ENCODE data around the gene EVI2A. TPM values are rescaled to one million over a fixed set of nuclear protein-coding genes. Genes with fewer than 3 reads are reported as not detected.

The EVI2A gene
- total and polyA plus RNA-seq, 9 of the 15 experiments (the other 6 are each of a cell fraction or from before 2014, with no cell fraction given): 0.06 to 0.37 (median 0.15) TPM; not detected in 3

- ATAC-seq: no peak
- H3K9me3 ChIP-seq (replicated peaks; ENCODE audit: control insufficient read depth, insufficient read depth, low read depth, low read length): no peaks in the 10 kb centered on the region
- H3K27ac ChIP-seq (ENCODE audit: extremely low read depth, low read depth, low read length): no peak overlapping the region
- no peak overlapping the region for H3K9ac ChIP-seq (ENCODE audit: insufficient read depth in 1 of 2, low read depth in 2 of 2, low read length in 2 of 2)
- H3K4me1 ChIP-seq (replicated peaks in 1 of 2; ENCODE audit: control insufficient read depth in 2 of 2, insufficient read depth in 2 of 2, low read length in 2 of 2): no peaks in the 10 kb centered on the region
- TF ChIP-seq IRF2 (CRISPR knock-in tag; IDR thresholded peaks at IDR 0.05): no peak
- no peak for TF ChIP-seq GATA2 (CRISPR knock-in tag; IDR thresholded peaks at IDR 0.05)
- TF ChIP-seq PRDM10 (IDR thresholded peaks at IDR 0.05; ENCODE audit: partially characterized antibody): no peak
- TF ChIP-seq NFE2 (IDR thresholded peaks at IDR 0.05; ENCODE audit: low read depth): no peak
- TF ChIP-seq RHOXF2B (CRISPR knock-in tag; conservative IDR thresholded peaks at IDR 0.05): no peak
- no peak for TF ChIP-seq BMI1 (IDR thresholded peaks at IDR 0.05; ENCODE audit: low read length)
- TF ChIP-seq ZFP36 (IDR thresholded peaks at IDR 0.05; ENCODE audit: low read depth, low read length, partially characterized antibody): no peak
- TF ChIP-seq BRCA1 (IDR thresholded peaks at IDR 0.05): no peak
- no peak for TF ChIP-seq BRCA1 (CRISPR knock-in tag; IDR thresholded peaks at IDR 0.05)
- no peak for TF ChIP-seq PTTG1 (tag; IDR thresholded peaks at IDR 0.05; ENCODE audit: low read depth)
- TF ChIP-seq RERE (CRISPR knock-in tag; IDR thresholded peaks at IDR 0.05; ENCODE audit: borderline replicate concordance): no peak
- TF ChIP-seq CBFA2T3 (IDR thresholded peaks at IDR 0.05): no peak
- TF ChIP-seq MCM2 (IDR thresholded peaks at IDR 0.05; ENCODE audit: low read depth): no peak
- intact Hi-C loops (cut with micrococcal nuclease) (no loop called here), in situ Hi-C loops (cut with MboI) (no loop called here)
- CTCF ChIA-PET (ENCODE audit: low intra/inter-chr PET ratio): no interaction called here
- no peak for FAIRE-seq
- DNase-seq (ENCODE audit: extremely low read depth in 1 of 4, low spot score in 3 of 4): no peak
- H3K36me3 ChIP-seq (ENCODE audit: control insufficient read depth, insufficient read depth, low read length): peaks cover 20% of the 10 kb centered on the region
- no peaks in the 10 kb centered on the region for H3K27me3 ChIP-seq (ENCODE audit: control insufficient read depth in 2 of 2, insufficient read depth in 2 of 2, low read length in 2 of 2)
- no peaks in the 10 kb centered on the region for H4K20me1 ChIP-seq (replicated peaks; ENCODE audit: control insufficient read depth, insufficient read depth, low read length)
- no TSS peak for BruUV-seq (replicated peaks)
- H3K4me2 ChIP-seq (ENCODE audit: insufficient read depth, low read length): no peak overlapping the region
- POLR2A ChIA-PET: no interaction called here
- H3K4me3 ChIP-seq: no peak overlapping the region
- no peaks in the 10 kb centered on the region for H3K79me2 ChIP-seq (ENCODE audit: control insufficient read depth, insufficient read depth, low read length)
- H2AFZ ChIP-seq (ENCODE audit: low read depth, low read length): no peak overlapping the region
- WGBS (ENCODE audit: insufficient coverage, low coverage, missing lambda C conversion rate): 82% methylated on average over 3 of the region's 3 CpGs
- H3K9me1 ChIP-seq (ENCODE audit: control insufficient read depth, insufficient read depth, low read length): no peaks in the 10 kb centered on the region
These were observed 31.6 kb downstream of the EVI2A start for GRCh38 chr17:31289790-31290189.
